GM12891 (cell line): Measurements from ENCODE around the gene ACP7.

Experiments
- PAX5 ChIP-seq: IDR thresholded peaks from 2 replicates; pipeline ENCODE4 v1.6.1; 2011; ENCODE audit warnings: low read length, moderate library complexity, mild to moderate bottlenecking; ENCODE audit not compliant: insufficient read depth, severe bottlenecking
- POLR2A ChIP-seq: IDR thresholded peaks from 2 replicates; pipeline ENCODE4 v1.6.1; 2011; ENCODE audit warnings: low read depth, low read length, control low read depth
- POLR2AphosphoS5 ChIP-seq: IDR thresholded peaks from 2 replicates; pipeline ENCODE4 v1.6.1; 2011; ENCODE audit warnings: low read depth, low read length, control low read depth
- SPI1 ChIP-seq: IDR thresholded peaks from 2 replicates; pipeline ENCODE4 v1.6.1; 2011; ENCODE audit warnings: low read depth, low read length, control low read depth

GRCh38 chr19:39154100-39154628 lies 70.0 kb downstream of the ACP7 start:
- TF ChIP-seq POLR2A, result no peak
- TF ChIP-seq POLR2AphosphoS5, result no peak
- TF ChIP-seq PAX5, result no peak
- no peak for TF ChIP-seq SPI1
